ENCODE data around the gene NCLN.
"Not testable (repeated sequence)": the region's sequence is repeated elsewhere in the genome, so short reads cannot be mapped to it uniquely, and the experiment has no call there.

Gene NCLN

GRCh38 chr19:3198901-3199700 is 13.4 kb downstream of the NCLN start:
- no peak for DNase-seq (ENCODE audit: low spot score)

GRCh38 chr19:3201072-3201700 is 15.5 kb downstream of the NCLN start:
- DNase-seq (ENCODE audit: low spot score): no peak

DNA sequence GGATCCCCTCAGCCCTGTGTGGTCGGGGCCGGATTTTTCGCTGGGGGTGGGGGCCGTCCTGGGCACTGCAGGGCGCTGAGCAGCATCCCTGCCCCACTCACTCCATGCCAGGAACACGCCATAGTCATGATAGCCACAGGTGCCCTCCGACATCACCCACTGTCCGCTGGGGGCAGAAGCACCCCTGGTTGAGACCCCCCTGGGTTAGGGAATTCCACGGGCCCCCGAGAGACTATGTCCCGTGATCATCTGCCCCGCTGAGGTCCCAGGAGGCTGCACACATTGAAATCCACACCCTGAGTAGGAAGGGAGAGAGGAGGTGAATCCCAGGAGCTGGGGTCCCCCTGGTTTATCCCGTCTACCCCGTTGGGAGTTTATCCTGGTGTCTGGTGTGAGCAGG is 16.2 kb downstream of the NCLN start:
- DNase-seq (ENCODE audit: low spot score): no peak

GRCh38 chr19:3202346-3202745 is 16.6 kb downstream of the NCLN start:
- no peak for DNase-seq (ENCODE audit: low spot score)

- not testable (repeated sequence) for DNase-seq (ENCODE audit: low spot score)
These were observed 17.2 kb downstream of the NCLN start for GRCh38 chr19:3202895-3203294.

GRCh38 chr19:3203805-3204645 is 18.3 kb downstream of the NCLN start:
- DNase-seq (ENCODE audit: low spot score): no peak

- DNase-seq (ENCODE audit: low spot score): no peak
These were observed 19.0 kb downstream of the NCLN start for GRCh38 chr19:3204646-3205275.

DNA sequence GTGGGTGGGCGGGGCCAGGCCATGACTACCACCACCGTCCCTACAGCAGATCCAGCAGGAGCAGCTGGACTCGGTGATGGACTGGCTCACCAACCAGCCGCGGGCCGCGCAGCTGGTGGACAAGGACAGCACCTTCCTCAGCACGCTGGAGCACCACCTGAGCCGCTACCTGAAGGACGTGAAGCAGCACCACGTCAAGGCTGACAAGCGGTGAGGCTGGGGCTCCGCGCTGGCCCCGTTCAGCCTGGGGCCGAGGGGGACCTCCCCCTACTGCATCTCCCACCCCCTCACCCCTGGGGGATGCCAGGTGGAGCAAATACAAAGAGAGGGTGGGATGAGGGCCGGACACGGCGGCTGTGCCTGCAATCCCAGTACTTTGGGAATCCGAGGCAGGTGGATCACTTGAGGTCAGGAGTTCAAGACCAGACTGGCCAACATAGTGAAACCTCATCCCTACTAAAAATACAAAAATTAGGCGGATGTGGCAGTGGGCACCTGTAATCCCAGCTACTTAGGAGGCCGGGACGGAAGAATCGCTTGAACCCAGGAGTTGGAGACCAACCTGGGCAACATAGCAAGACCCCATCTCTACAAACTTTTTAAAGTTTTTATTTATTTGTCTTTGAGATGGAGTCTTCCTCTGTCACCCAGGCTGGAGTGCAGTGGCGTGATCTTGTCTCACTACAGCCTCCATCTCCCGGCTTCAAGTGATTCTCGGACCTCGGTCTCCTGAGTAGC is 20.7 kb downstream of the NCLN start:
- DNase-seq (ENCODE audit: low spot score): no peak

DNA sequence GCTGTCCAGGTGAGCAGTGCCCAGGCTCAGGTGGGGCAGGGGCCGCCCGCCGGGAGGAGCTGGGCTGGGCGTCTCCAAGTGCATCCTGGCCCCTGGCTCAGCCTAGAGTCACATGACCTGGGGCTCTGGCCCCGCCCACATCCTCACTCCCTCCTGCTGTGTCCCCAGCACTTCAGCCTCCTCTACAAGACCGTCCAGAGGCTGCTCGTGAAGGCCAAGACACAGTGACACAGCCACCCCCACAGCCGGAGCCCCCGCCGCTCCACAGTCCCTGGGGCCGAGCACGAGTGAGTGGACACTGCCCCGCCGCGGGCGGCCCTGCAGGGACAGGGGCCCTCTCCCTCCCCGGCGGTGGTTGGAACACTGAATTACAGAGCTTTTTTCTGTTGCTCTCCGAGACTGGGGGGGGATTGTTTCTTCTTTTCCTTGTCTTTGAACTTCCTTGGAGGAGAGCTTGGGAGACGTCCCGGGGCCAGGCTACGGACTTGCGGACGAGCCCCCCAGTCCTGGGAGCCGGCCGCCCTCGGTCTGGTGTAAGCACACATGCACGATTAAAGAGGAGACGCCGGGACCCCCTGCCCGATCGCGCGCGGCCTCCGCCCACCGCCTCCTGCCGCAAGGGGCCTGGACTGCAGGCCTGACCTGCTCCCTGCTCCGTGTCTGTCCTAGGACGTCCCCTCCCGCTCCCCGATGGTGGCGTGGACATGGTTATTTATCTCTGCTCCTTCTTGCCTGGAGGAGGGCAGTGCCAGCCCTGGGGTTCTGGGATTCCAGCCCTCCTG is 21.9 kb downstream of the NCLN start:
- DNase-seq (ENCODE audit: low spot score): no peak

- DNase-seq (ENCODE audit: low spot score): no peak
These were observed 22.8 kb downstream of the NCLN start for GRCh38 chr19:3208317-3209207.

DNA sequence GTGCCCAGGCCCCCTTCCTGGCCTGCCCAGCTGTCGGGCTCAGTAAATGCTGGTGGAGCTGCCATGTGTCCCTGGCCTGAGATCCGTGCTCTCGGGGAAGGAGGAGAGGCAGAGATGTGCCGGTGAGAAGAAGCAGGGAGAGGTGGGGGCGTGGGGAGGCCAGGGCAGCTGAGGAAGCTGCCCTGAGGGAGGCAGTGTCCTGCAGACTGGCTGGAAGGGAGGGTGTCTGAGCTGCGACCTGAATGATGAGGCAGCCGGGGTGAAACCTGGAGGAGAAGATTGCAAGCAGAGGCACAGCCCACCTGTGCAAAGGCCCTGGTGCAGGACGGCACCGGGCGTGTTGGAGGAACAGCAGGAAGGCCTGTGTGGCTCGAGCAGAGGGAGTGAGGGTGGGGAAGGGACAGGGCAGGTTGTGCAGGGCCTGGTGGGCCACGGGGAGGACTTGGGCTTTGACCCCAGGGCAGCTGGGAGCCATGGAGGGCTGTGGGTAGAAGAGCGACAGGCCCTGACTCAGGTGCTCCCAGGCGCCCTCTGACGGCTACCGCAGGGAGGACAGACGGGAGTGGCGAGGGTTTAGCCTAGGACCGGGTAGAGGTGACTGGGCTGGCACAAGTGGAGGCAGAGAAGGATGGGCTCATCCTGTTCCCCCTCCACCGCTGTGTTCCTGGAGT is 24.8 kb downstream of the NCLN start:
- no peak for DNase-seq (ENCODE audit: low spot score)

- no peak for DNase-seq (ENCODE audit: low spot score)
These were observed 25.5 kb downstream of the NCLN start for GRCh38 chr19:3211191-3211590.

- no peak for DNase-seq (ENCODE audit: low spot score)
These were observed 27.4 kb downstream of the NCLN start for GRCh38 chr19:3213159-3213558.

DNA sequence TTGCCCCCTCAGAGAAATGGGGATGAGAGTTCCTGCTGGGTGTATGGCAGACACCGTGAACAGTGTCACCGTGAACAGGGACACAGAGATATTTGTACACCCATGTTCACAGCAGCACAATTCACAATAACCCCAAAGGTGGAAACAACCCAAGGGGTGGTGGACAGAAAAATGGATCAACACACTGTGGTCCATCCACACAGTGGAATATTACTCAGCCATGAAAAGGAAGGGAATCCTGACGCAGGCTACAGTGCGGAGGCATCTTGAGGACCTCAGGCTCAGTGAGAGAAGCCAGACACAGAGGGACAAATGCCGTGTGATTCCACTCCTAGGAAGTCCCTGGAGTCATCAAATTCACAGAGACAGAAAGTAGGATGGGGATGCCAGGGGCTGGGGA is 31.1 kb downstream of the NCLN start:
- no peak for DNase-seq (ENCODE audit: low spot score)

GRCh38 chr19:3220576-3220975 is 34.8 kb downstream of the NCLN start:
- no peak for DNase-seq (ENCODE audit: low spot score)

GRCh38 chr19:3221576-3221975 is 35.8 kb downstream of the NCLN start:
- DNase-seq (ENCODE audit: low spot score): not testable (repeated sequence)

GRCh38 chr19:3222709-3223108 is 37.0 kb downstream of the NCLN start:
- DNase-seq (ENCODE audit: low spot score): no peak

DNA sequence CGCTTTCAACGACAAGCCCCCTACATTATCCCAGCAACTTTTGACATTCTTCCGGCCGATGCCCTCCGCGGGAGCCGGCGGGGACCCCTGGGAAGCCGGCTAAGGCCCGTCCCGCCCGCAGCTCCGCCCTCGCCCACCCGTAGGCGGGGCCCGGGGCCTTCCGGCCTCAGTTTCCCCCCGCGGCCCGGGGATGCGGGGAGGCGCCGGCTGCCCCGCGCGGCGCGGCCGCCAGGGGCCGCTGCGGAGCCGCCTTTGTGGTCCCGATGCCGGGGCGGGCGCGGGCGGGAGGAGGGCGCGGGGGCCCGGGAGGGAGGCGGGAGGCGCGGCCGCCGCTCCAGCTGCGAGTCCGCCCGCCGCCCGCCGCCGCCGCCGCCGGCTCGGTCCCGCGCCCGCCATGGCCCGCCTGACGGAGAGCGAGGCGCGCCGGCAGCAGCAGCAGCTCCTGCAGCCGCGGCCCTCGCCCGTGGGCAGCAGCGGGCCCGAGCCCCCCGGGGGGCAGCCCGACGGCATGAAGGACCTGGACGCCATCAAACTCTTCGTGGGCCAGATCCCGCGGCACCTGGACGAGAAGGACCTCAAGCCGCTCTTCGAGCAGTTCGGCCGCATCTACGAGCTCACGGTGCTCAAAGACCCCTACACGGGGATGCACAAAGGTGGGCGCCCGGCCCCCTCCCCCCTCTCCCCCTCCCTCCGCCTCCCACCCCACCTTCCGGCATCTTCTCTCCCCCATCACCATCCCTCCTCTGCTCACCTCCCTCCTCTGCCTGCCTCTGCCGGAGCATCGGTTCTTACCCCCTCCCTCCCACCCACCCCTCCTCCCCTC is 38.8 kb downstream of the NCLN start, which contains the start of gene CELF5:
Gene CELF5 (plus strand): TSS at position 316 of the 823 bp plus-strand sequence. CDS start 79 bp downstream, at position 395.
- no peak for DNase-seq (ENCODE audit: low spot score)

Measured in SW480 (cell line).